Lower leg skin (tissue), 3 donors: ENCODE results near the gene RNF111.

Experiments used
- POLR2A ChIP-seq, 2 donors: fragments of 450-650 bp; IDR thresholded peaks; one replicate each; pipeline ENCODE4 v1.6.1; 2016 to 2017; ENCODE audit warnings: antibody characterized with exemption in 2 of 2, mild to moderate bottlenecking in 1 of 2, moderate library complexity in 1 of 2
- TF ChIP-seq, protein P1 (sequence below), 3 donors: fragments of 450-650 bp; IDR thresholded peaks; one replicate each; pipeline ENCODE4 v1.5.1; 2016; ENCODE audit warnings: antibody characterized with exemption in 3 of 3, mild to moderate bottlenecking in 3 of 3, moderate library complexity in 2 of 3

DNA sequence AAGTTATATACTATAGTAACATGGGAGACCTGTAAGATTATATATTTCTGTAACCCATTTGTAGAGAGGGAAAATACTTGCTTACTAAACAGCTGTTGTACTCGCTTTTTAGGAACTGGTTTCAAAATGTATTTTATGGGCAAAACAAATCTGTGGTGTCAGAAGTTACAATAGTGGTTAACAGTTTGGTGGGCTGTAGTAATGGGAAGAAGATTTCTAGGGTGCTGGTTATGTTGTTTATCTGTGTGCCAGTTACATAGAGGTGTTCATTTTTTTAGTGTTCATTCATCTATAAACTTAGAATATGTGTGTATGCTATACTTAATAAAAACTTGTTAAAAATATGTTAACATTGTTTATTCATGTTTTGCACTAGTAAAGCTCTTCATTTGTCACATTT, 42.1 kb downstream of the RNF111 start:
- TF ChIP-seq, protein P1, sequence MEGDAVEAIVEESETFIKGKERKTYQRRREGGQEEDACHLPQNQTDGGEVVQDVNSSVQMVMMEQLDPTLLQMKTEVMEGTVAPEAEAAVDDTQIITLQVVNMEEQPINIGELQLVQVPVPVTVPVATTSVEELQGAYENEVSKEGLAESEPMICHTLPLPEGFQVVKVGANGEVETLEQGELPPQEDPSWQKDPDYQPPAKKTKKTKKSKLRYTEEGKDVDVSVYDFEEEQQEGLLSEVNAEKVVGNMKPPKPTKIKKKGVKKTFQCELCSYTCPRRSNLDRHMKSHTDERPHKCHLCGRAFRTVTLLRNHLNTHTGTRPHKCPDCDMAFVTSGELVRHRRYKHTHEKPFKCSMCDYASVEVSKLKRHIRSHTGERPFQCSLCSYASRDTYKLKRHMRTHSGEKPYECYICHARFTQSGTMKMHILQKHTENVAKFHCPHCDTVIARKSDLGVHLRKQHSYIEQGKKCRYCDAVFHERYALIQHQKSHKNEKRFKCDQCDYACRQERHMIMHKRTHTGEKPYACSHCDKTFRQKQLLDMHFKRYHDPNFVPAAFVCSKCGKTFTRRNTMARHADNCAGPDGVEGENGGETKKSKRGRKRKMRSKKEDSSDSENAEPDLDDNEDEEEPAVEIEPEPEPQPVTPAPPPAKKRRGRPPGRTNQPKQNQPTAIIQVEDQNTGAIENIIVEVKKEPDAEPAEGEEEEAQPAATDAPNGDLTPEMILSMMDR (IDR thresholded peaks at IDR 0.05), result no peak
- TF ChIP-seq POLR2A (IDR thresholded peaks at IDR 0.05), result no peak
